Stimulated activated memory B cell treated with anti-CD40 and anti-IgM and Interleukin-4, amounts not matched to agents 10 μg/mL and 1 μg/mL and 100 μg/mL, for 72 hours (primary cell): ENCODE measurements around the gene C8B.

ENCODE experiments used
- ATAC-seq: fragments of 150-1000 bp; cut with Tn5 transposase; 2 replicates; pipeline ENCODE4 v1.10.0; 2021
- H3K27ac Mint-ChIP-seq: one replicate; pipeline ENCODE4 v1.8.0; 2022; ENCODE audit warnings: mild to moderate bottlenecking, mixed read lengths
- H3K27me3 Mint-ChIP-seq: one replicate; pipeline ENCODE4 v1.8.0; 2022; ENCODE audit warnings: mixed read lengths
- H3K36me3 Mint-ChIP-seq: one replicate; pipeline ENCODE4 v1.8.0; 2022; ENCODE audit warnings: mixed read lengths
- H3K4me1 Mint-ChIP-seq: one replicate; pipeline ENCODE4 v1.8.0; 2022; ENCODE audit warnings: mixed read lengths
- H3K4me3 Mint-ChIP-seq: one replicate; pipeline ENCODE4 v1.8.0; 2022; ENCODE audit warnings: mild to moderate bottlenecking, moderate library complexity, mixed read lengths
- H3K9me3 Mint-ChIP-seq: one replicate; pipeline ENCODE4 v1.8.0; 2022; ENCODE audit warnings: mixed read lengths

The C8B gene

GRCh38 chr1:56927986-56928385, 37.8 kb downstream of the C8B start:
- Mint-ChIP-seq H3K4me3 (no peak overlapping the region), H3K27me3 (peaks cover 7% of the 10 kb centered on the region), H3K36me3 (no peaks in the 10 kb centered on the region), H3K27ac (no peak overlapping the region), H3K9me3 (peaks cover 3% of the 10 kb centered on the region), H3K4me1 (no peaks in the 10 kb centered on the region)
- no peak for ATAC-seq

GRCh38 chr1:56927171-56927570, 38.6 kb downstream of the C8B start:
- Mint-ChIP-seq H3K27me3 (peaks cover 7% of the 10 kb centered on the region), H3K4me1 (no peaks in the 10 kb centered on the region), H3K9me3 (peaks cover 4% of the 10 kb centered on the region), H3K4me3 (no peak overlapping the region), H3K27ac (no peak overlapping the region), H3K36me3 (no peaks in the 10 kb centered on the region)
- no peak for ATAC-seq

GRCh38 chr1:56925193-56925592, 40.6 kb downstream of the C8B start:
- Mint-ChIP-seq H3K4me1 (no peaks in the 10 kb centered on the region), H3K9me3 (peaks cover 6% of the 10 kb centered on the region), H3K27ac (no peak overlapping the region), H3K4me3 (no peak overlapping the region), H3K27me3 (peaks cover 4% of the 10 kb centered on the region), H3K36me3 (no peaks in the 10 kb centered on the region)
- no peak for ATAC-seq

- no peaks in the 10 kb centered on the region for H3K36me3 Mint-ChIP-seq
- H3K9me3 Mint-ChIP-seq = peaks cover 3% of the 10 kb centered on the region
- ATAC-seq = no peak
- no peak overlapping the region for H3K4me3 Mint-ChIP-seq
- no peak overlapping the region for H3K27ac Mint-ChIP-seq
- no peaks in the 10 kb centered on the region for H3K4me1 Mint-ChIP-seq
- H3K27me3 Mint-ChIP-seq = no peaks in the 10 kb centered on the region
Measured at GRCh38 chr1:56924116-56924515, 41.7 kb downstream of the C8B start.

DNA sequence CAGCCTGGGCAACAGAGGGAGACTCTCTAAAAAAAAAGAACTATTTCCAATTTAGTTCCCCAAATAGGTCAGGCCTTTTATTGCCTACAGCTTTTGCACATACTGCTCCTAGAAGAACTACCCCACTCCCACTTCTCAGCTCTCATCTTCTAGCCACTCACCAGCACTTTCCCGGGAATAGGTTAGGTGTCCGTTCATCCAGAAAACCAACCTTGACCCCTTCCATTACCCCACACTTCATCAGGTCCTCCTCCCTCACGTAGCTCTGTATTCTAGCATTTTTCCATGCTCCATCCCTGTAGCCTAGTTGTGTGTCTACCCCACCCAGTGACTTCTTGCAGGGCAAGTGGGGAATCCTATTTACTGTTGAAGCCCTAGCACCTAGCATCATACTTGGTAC, 42.6 kb downstream of the C8B start:
- Mint-ChIP-seq H3K27ac (no peak overlapping the region), H3K36me3 (no peaks in the 10 kb centered on the region), H3K4me3 (no peak overlapping the region), H3K27me3 (no peaks in the 10 kb centered on the region), H3K9me3 (peaks cover 3% of the 10 kb centered on the region), H3K4me1 (no peaks in the 10 kb centered on the region)
- ATAC-seq = no peak

- no peak for ATAC-seq
- no peaks in the 10 kb centered on the region for H3K4me1 Mint-ChIP-seq
- no peak overlapping the region for H3K4me3 Mint-ChIP-seq
- no peak overlapping the region for H3K27ac Mint-ChIP-seq
- H3K9me3 Mint-ChIP-seq = peaks cover 3% of the 10 kb centered on the region
- no peaks in the 10 kb centered on the region for H3K36me3 Mint-ChIP-seq
- no peaks in the 10 kb centered on the region for H3K27me3 Mint-ChIP-seq
Measured at GRCh38 chr1:56922507-56922906, 43.3 kb downstream of the C8B start.

DNA sequence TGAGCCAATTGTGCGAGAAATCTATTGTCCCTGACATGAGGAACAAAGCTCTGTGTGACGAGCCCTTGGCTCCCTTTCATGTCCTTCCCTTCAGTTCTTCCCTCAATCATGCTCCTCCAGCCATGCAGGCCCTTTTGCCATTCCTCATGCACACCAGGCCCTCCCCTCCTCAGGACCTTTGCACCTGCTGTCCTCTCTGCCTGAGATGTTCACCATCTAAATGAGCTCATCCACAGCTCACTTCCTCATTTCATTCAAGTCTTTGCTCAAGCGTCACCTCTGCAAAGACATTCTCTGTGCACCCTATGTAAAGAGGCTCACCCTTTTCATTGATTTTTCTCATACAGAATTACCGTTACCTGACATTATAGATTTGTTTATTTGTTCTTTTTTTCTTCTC, 43.7 kb downstream of the C8B start:
- H3K4me1 Mint-ChIP-seq = no peaks in the 10 kb centered on the region
- H3K9me3 Mint-ChIP-seq = peaks cover 3% of the 10 kb centered on the region
- H3K27me3 Mint-ChIP-seq = peaks cover 3% of the 10 kb centered on the region
- no peak for ATAC-seq
- H3K27ac Mint-ChIP-seq = no peak overlapping the region
- no peak overlapping the region for H3K4me3 Mint-ChIP-seq
- H3K36me3 Mint-ChIP-seq = no peaks in the 10 kb centered on the region

DNA sequence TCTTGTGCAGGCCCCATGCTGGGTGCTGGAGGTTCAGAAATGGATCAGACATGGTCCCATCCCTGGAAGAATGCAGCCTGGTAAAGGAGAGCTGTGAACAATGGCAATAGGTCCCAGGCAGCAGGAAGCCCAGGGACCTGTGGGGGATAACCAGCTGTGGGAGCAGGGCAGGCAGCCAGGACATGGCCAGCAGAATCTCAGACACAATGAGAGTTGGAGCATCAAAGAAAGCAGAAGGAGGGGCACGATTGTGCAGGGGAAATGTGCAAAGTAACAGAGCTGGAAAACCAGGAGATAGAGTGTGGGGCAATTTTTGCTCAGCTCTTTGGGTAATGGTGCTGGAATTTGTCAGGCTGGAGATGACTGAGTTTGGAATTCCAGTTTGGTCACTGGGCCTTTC, 44.3 kb downstream of the C8B start:
- Mint-ChIP-seq H3K27me3 (peaks cover 7% of the 10 kb centered on the region), H3K4me1 (no peaks in the 10 kb centered on the region), H3K27ac (no peak overlapping the region), H3K36me3 (no peaks in the 10 kb centered on the region), H3K9me3 (peaks cover 3% of the 10 kb centered on the region), H3K4me3 (no peak overlapping the region)
- no peak for ATAC-seq

DNA sequence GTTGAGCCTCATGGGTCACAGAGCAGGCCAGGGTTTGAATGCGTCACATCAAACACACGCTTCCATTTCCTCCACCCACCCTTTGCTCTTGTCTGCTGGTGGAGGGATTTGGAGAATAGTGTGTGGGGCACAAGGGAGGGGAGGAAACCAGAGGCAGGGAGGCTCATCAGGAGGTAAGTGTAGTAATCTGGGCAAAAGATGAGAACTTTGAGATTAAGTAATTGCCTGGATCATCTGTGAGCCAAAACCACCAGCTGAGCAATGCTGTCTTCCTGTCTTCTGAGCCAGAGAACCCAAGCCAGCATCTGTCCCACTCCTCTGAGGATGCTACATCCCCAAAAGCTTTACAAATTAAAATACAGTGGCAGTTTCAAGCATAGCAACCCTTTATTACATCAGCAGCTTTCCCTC, 45.2 kb downstream of the C8B start:
- H3K4me1 Mint-ChIP-seq = no peaks in the 10 kb centered on the region
- H3K27me3 Mint-ChIP-seq = peaks cover 7% of the 10 kb centered on the region
- H3K27ac Mint-ChIP-seq = no peak overlapping the region
- ATAC-seq = no peak
- H3K36me3 Mint-ChIP-seq = no peaks in the 10 kb centered on the region
- no peak overlapping the region for H3K4me3 Mint-ChIP-seq
- peaks cover 3% of the 10 kb centered on the region for H3K9me3 Mint-ChIP-seq

GRCh38 chr1:56917356-56917755, 48.5 kb downstream of the C8B start:
- Mint-ChIP-seq H3K27me3 (peaks cover 7% of the 10 kb centered on the region), H3K4me3 (no peak overlapping the region), H3K9me3 (peaks cover 3% of the 10 kb centered on the region), H3K36me3 (no peaks in the 10 kb centered on the region), H3K27ac (no peak overlapping the region), H3K4me1 (no peaks in the 10 kb centered on the region)
- no peak for ATAC-seq

GRCh38 chr1:56916630-56917029, 49.2 kb downstream of the C8B start:
- Mint-ChIP-seq H3K36me3 (no peaks in the 10 kb centered on the region), H3K4me1 (no peaks in the 10 kb centered on the region), H3K9me3 (no peaks in the 10 kb centered on the region), H3K4me3 (no peak overlapping the region), H3K27me3 (peaks cover 7% of the 10 kb centered on the region), H3K27ac (no peak overlapping the region)
- ATAC-seq = no peak

DNA sequence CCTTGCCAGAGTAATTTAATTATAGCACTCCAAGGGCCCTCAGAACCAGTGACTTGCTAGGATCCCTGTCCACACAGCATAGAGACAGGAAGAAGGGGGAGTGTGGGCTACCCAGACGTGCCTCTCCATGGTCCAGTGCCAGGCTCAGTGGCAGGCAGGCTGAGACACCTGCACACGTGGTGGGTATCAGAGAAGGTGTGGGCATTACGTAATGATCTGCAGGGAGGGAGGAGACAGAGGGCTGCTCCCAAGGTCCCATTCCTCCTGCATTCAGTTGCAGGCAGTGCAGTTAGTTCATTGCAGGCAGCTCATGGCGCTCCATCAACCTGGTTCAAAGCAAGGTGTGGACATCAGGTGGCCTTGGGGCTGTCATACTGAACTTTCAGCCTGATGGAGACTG, 49.9 kb downstream of the C8B start:
- H3K27me3 Mint-ChIP-seq = peaks cover 7% of the 10 kb centered on the region
- no peak overlapping the region for H3K27ac Mint-ChIP-seq
- no peak overlapping the region for H3K4me3 Mint-ChIP-seq
- no peaks in the 10 kb centered on the region for H3K9me3 Mint-ChIP-seq
- no peaks in the 10 kb centered on the region for H3K36me3 Mint-ChIP-seq
- ATAC-seq = peak; percentile 39
- H3K4me1 Mint-ChIP-seq = no peaks in the 10 kb centered on the region

GRCh38 chr1:56912325-56912724, 53.5 kb downstream of the C8B start:
- Mint-ChIP-seq H3K4me3 (no peak overlapping the region), H3K36me3 (no peaks in the 10 kb centered on the region), H3K27me3 (peaks cover 6% of the 10 kb centered on the region), H3K27ac (no peak overlapping the region), H3K4me1 (no peaks in the 10 kb centered on the region), H3K9me3 (no peaks in the 10 kb centered on the region)
- no peak for ATAC-seq

DNA sequence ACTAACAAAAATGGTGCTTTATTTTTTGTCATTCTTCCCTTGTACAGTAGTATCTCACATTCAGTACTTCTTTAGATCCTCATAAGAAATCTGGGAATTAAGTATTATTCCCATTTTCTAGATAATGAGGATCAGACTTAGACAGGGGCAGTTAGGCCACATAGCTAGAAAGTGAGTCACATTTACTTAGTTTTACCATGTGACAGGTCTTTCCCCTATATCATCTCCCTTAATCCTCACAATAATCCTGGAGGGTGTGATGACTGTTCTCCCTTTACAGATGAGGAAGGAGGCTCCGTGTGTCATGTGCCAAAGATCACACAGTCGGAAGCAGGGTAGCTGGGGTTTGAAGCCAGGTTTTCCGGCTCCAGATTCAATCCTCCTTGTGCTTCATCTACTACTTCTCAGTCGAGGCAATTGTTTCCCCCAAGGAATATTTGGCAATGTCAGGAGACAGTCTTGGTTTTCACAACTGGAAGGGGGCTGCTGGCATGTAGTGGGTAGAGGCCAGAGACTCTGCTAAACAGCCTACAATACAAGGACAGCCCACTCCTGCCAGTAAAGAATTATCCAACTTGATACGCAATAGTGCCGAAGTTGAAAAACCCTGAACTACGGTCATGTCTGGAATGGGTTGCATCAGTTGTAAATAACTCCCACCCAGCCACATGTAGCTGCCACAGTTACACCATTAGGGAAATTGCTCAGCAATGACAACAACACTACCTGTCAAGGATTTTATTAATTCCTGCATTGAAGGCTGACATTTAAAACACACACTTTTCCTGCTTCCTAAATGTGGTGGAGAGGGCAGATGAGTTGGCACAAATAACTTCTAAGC, 54.5 kb downstream of the C8B start:
- Mint-ChIP-seq H3K9me3 (no peaks in the 10 kb centered on the region), H3K4me3 (no peak overlapping the region), H3K27ac (no peak overlapping the region), H3K4me1 (no peaks in the 10 kb centered on the region), H3K27me3 (no peaks in the 10 kb centered on the region), H3K36me3 (no peaks in the 10 kb centered on the region)
- ATAC-seq = no peak

GRCh38 chr1:56910441-56910985, 55.3 kb downstream of the C8B start:
- no peaks in the 10 kb centered on the region for H3K27me3 Mint-ChIP-seq
- no peak overlapping the region for H3K4me3 Mint-ChIP-seq
- no peaks in the 10 kb centered on the region for H3K9me3 Mint-ChIP-seq
- no peak for ATAC-seq
- H3K36me3 Mint-ChIP-seq = no peaks in the 10 kb centered on the region
- H3K27ac Mint-ChIP-seq = no peak overlapping the region
- no peaks in the 10 kb centered on the region for H3K4me1 Mint-ChIP-seq

- no peak overlapping the region for H3K4me3 Mint-ChIP-seq
- no peak for ATAC-seq
- no peaks in the 10 kb centered on the region for H3K27me3 Mint-ChIP-seq
- no peaks in the 10 kb centered on the region for H3K9me3 Mint-ChIP-seq
- H3K27ac Mint-ChIP-seq = no peak overlapping the region
- no peaks in the 10 kb centered on the region for H3K36me3 Mint-ChIP-seq
- no peaks in the 10 kb centered on the region for H3K4me1 Mint-ChIP-seq
Measured at GRCh38 chr1:56908619-56909221, 57.1 kb downstream of the C8B start.
